Measurements from ENCODE around the gene SLIT3. TPM values are rescaled to one million over a fixed set of nuclear protein-coding genes. Genes with fewer than 3 reads are reported as not detected.
"Not testable (repeated sequence)": the region's sequence is repeated elsewhere in the genome, so short reads cannot be mapped to it uniquely, and the experiment has no call there.

Gene SLIT3
- total and polyA plus RNA-seq, 9 of the 15 experiments (the other 6 are each of a cell fraction or from before 2014, with no cell fraction given), result 0.01 to 0.04 TPM; not detected in 7

DNA sequence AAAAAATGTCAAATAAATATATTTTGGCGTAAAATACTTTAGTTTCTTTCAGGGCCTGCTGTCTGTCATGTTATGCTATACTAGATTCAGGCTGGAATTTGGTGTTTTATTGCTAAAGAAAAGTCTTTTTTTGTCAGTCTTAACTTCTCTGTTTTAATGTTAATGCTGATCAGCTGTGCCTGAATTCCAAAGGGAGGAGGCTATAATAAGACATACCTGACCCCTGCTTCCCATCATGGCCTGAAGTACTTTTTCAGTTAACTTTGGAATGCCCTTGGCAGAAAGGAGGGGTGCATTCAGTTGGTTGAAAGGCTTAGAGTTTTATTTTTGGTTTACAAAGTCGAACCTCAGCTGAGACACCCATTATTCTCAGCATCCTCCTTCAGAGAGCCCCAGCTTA, 663.7 kb downstream of the SLIT3 start (continued):
- TF ChIP-seq, protein P1, sequence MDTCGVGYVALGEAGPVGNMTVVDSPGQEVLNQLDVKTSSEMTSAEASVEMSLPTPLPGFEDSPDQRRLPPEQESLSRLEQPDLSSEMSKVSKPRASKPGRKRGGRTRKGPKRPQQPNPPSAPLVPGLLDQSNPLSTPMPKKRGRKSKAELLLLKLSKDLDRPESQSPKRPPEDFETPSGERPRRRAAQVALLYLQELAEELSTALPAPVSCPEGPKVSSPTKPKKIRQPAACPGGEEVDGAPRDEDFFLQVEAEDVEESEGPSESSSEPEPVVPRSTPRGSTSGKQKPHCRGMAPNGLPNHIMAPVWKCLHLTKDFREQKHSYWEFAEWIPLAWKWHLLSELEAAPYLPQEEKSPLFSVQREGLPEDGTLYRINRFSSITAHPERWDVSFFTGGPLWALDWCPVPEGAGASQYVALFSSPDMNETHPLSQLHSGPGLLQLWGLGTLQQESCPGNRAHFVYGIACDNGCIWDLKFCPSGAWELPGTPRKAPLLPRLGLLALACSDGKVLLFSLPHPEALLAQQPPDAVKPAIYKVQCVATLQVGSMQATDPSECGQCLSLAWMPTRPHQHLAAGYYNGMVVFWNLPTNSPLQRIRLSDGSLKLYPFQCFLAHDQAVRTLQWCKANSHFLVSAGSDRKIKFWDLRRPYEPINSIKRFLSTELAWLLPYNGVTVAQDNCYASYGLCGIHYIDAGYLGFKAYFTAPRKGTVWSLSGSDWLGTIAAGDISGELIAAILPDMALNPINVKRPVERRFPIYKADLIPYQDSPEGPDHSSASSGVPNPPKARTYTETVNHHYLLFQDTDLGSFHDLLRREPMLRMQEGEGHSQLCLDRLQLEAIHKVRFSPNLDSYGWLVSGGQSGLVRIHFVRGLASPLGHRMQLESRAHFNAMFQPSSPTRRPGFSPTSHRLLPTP (IDR thresholded peaks at IDR 0.05; ENCODE audit: borderline replicate concordance, extremely low read depth, insufficient read length), result no peak

DNA sequence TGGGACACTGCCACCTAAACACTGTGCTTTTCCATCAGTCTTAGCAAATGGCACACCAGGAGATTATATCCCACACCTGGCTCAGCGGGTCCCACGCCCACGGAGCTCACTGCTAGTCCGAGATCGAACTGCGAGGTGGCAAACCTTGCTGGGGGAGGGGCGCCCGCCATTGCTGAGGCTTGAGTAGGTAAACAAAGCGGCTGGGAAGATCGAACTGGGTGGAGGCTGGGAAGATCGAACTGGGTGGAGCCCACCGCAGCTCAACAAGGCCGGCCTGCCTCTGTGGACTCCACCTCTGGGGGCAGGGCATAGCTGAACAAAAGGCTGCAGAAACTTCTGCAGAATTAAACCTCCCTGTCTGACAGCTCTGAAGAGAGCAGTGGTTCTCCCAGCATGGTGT, 670.0 kb downstream of the SLIT3 start:
- in situ Hi-C loops (cut with MboI); H3K9me3 ChIP-seq (replicated peaks; ENCODE audit: control insufficient read depth, insufficient read depth, low read depth, low read length); H2AFZ ChIP-seq (ENCODE audit: low read depth, low read length); BruUV-seq (replicated peaks); H3K4me3 ChIP-seq; H4K20me1 ChIP-seq (replicated peaks; ENCODE audit: control insufficient read depth, insufficient read depth, low read length); H3K79me2 ChIP-seq (ENCODE audit: control insufficient read depth, insufficient read depth, low read length); H3K4me1 ChIP-seq (replicated peaks in 1 of 2; ENCODE audit: control insufficient read depth in 2 of 2, insufficient read depth in 2 of 2, low read length in 2 of 2); intact Hi-C loops (cut with micrococcal nuclease); H3K27ac ChIP-seq (ENCODE audit: extremely low read depth, low read depth, low read length); CTCF ChIA-PET (ENCODE audit: low intra/inter-chr PET ratio); H3K27me3 ChIP-seq (ENCODE audit: control insufficient read depth in 2 of 2, insufficient read depth in 2 of 2, low read length in 2 of 2); H3K4me2 ChIP-seq (ENCODE audit: insufficient read depth, low read length); ATAC-seq; H3K9me1 ChIP-seq (ENCODE audit: control insufficient read depth, insufficient read depth, low read length); H3K9ac ChIP-seq (ENCODE audit: insufficient read depth in 1 of 2, low read depth in 2 of 2, low read length in 2 of 2); DNase-seq (ENCODE audit: extremely low read depth in 1 of 4, low spot score in 3 of 4); H3K36me3 ChIP-seq (ENCODE audit: control insufficient read depth, insufficient read depth, low read length); FAIRE-seq: not testable (repeated sequence)
- WGBS (ENCODE audit: insufficient coverage, low coverage, missing lambda C conversion rate), result 0% methylated on average over 13 of the region's 13 CpGs
- POLR2A ChIA-PET, result interaction anchor here (0.7 kb wide), 1 partner anchor 1071 kb away, joined by 4 read pairs; no protein-coding TSS in a partner anchor
